GM18508 (cell line): ENCODE measurements around the gene FAM193A.
"Not testable (repeated sequence)": the region's sequence is repeated elsewhere in the genome, so short reads cannot be mapped to it uniquely, and the experiment has no call there.

Experiments
- ATAC-seq: cut with Tn5 transposase; IDR thresholded peaks from one replicate; pipeline ENCODE4 v1.9.1; 2021; ENCODE audit warnings: moderate number of reproducible peaks; ENCODE audit not compliant: insufficient read depth, unreplicated experiment

The FAM193A gene

DNA sequence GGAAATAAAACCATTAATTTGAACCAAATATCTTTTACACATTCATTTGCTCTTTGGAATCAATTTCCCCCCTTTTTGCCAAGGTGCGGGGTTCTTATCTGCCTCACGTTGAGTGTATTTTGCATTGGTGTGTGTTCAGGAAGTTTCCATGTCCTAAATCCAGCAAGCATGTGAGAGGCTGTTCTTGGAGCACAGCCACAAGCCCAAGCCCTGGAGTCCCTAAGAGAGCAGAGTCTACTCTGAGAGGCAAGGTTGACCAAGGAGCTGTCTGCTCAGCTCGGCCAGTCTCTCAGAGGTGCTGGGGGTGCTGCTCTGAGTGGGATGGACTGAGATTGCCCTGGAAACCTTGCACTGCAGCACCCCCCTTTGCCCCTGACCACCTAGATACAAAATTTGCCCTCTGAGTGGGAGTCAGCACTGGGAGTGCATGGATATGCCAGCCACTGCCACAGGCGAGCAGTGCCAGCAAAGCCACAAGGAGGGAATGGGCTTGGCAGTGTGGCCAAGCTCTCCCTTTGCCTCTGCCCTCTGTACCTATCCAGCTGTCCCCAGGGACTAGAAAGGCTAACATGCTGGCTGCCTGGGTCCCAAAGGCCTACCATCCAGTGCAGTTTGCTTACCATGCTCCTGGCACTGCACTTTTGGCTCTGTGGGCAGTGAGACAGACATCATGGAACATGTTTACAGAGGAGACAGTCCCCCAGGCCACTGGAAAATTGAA lies 20.5 kb upstream of the FAM193A start:
- no peak for ATAC-seq

- ATAC-seq, result no peak
Measured at GRCh38 chr4:2516635-2517034, 19.8 kb upstream of the FAM193A start.

GRCh38 chr4:2526559-2526958 lies 9.9 kb upstream of the FAM193A start:
- no peak for ATAC-seq

DNA sequence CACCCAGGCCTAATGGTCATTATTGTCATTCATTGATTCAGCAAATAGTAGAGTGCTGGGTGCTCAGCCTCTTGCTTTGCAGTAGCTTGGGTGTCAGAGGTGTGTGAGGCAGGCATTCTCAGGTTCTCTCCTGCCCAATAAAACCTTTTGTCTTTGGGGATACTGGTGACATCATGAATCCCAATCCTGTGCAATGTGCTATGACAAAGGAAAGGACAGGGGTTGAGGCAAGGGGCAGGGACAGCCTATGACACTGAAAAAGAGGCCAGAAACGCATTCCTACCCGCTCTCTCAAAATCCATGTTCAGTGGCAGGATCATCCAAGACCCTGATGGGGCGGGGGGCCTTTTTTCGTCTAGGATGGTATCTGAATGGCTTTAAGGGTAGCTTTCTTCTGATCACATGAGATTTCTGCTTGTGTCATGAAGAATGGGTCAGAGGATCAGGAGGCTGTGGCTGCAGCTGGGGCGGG lies 1.5 kb upstream of the FAM193A start:
- ATAC-seq, result no peak

GRCh38 chr4:2535376-2536192 lies 863 bp upstream of the FAM193A start:
- peak; percentile 15 for ATAC-seq

DNA sequence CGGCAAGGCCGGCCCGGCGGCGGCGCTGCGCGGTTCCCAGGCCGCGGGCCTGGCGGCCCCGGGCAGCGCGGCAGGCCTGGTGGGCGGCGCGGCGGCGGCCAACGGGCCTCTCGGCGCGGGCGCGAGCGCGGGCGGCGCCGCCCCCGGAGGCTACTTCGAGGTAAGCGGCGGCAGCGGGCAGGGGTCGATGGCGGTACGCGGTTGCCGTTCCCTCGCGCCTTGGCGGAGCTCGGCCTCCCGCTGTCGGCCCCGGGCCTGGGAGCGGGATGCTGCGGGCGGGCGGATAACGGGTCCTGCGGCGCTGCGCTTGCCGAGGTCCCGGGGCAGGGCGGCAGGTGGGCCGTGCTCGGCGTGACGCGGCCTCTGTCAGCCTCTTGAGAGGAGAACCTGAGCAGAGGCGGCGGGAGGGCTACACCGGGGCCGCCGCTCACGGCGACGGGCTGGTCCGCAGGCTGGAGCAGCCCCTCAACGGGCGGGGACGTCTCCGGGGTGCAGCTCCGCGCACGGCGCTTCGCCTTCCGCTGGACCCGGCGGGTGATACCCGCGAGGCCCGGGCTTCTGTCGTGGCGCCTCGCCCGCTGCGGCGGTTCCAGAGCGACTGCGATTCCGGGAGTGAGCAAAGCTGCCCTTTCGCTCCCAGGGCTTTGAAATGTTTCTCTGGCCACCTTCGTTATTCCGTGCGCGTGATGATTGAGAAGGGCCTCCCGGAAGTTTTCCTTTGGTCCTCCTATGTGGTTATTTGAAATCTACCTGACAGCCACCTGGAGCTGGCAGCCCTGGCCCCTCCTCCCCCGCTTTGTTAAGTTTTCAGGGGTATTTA lies 774 bp downstream of the FAM193A start:
- ATAC-seq, result no peak

GRCh38 chr4:2543580-2544191 lies 7.2 kb downstream of the FAM193A start:
- not testable (repeated sequence) for ATAC-seq

DNA sequence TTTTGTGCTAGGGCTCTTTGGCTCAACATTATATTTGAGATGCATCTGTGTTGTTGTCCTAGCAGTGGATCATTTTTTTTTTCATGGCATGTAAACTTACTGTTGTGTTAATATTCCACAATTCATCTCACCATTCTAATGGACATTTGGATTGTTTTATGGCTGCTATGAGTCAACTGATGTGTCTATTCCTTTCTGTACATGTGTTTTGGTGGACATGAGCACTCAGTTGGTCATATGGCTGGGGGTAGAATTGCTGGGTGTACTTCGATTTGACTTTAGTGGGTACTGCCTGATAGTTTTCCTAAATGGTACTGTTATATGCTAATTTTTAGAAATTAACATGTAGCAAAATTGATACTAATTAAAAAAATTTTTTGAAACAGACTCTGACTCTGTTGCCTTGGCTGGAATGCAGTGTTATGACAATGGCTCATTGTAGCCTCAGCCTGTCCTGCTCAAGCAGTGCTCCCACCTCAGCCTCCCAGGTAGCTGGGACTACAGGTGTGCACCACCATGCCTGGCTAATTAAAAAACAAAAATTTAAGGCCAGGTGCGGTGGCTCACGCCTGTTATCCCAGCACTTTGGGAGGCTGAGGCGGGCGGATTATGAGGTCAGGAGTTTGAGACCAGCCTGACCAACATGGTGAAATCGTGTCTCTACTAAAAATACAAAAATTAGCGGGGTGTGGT lies 9.0 kb downstream of the FAM193A start:
- no peak for ATAC-seq

GRCh38 chr4:2546286-2546823 lies 9.9 kb downstream of the FAM193A start:
- ATAC-seq, result no peak

- not testable (repeated sequence) for ATAC-seq
Measured at GRCh38 chr4:2546961-2547691, 10.7 kb downstream of the FAM193A start.

GRCh38 chr4:2551118-2551517 lies 14.7 kb downstream of the FAM193A start:
- ATAC-seq, result no peak

DNA sequence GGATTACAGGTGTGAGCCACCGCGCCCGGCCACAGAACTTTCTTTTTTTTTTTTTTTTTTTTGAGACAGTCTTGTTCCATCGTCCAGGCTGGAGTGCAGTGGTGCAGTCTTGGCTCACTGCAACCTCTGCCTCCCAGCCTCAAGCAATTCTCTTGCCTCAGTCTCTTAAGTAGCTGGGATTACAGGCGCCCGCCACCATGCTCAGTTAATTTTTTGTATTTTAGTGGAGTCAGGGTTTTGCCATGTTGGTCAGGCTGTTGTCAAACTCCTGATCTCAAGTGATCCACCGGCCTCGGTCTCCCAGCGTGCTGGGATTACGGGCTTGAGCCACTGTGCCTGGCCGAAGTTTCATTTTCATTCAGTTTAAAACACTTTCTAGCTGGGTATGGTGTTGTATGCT lies 16.4 kb downstream of the FAM193A start:
- no peak for ATAC-seq

- no peak for ATAC-seq
Measured at GRCh38 chr4:2558301-2558700, 21.9 kb downstream of the FAM193A start.

GRCh38 chr4:2560167-2560566 lies 23.7 kb downstream of the FAM193A start:
- ATAC-seq, result no peak

GRCh38 chr4:2565533-2565932 lies 29.1 kb downstream of the FAM193A start:
- no peak for ATAC-seq

DNA sequence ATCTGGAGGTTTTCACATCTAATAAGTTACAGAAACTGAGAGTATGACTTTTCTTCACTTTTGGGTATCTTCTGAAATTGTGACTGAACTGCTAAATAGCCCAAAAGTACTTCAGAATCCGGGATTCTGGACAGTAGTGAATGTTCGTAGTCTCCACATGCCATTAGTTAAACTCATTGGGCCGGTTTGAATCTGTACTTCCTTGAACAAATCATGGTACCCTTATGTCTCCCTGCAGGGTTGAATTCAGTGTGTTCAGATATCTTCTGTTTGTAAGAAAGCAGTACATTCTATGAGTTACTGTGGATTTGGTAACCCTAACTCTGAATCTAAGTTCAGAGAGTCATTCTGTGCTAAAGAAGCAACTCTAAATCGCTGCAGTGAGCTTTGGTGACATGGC lies 33.6 kb downstream of the FAM193A start:
- no peak for ATAC-seq

GRCh38 chr4:2570551-2571222 lies 34.2 kb downstream of the FAM193A start:
- no peak for ATAC-seq

- no peak for ATAC-seq
Measured at GRCh38 chr4:2572076-2572475, 35.6 kb downstream of the FAM193A start.
